RWPE1 (cell line): Measurements from ENCODE around the gene TRPV6.

Experiments used
- CTCF ChIA-PET: fragments of 350-600 bp; sonication (Branson Sonifier 250); formaldehyde crosslinking; extraction: SDS; loops from one replicate; lab custom pipeline; 2021; lab: Yijun Ruan, JAX
- POLR2A ChIA-PET: fragments of 400-600 bp; formaldehyde crosslinking; extraction: SDS; loops from one replicate; lab custom pipeline; 2020; ENCODE audit warnings: antibody characterized with exemption; ENCODE audit not compliant: low non-redundant PET; lab: Yijun Ruan, JAX
- DNase-seq: peaks from one replicate; pipeline ENCODE4 v3.0.0; 2012; ENCODE audit warnings: low spot score
- H3K27ac ChIP-seq: fragments of 450-650 bp; 2 replicates; pipeline ENCODE4 v1.5.1; 2017
- CTCF ChIP-seq: fragments of 450-650 bp; conservative IDR thresholded peaks from 2 replicates; pipeline ENCODE4 v1.5.1; 2017; ENCODE audit warnings: low read depth, mild to moderate bottlenecking

Gene TRPV6

GRCh38 chr7:142838461-142839213 is 46.9 kb downstream of the TRPV6 start:
- no peak for DNase-seq
- ChIA-PET CTCF (interaction anchor here (0.5 kb wide), 1 partner anchor 392 kb away, joined by 3 read pairs; no protein-coding TSS in a partner anchor), POLR2A (no interaction called here)

GRCh38 chr7:142836426-142836825 is 49.1 kb downstream of the TRPV6 start:
- H3K27ac ChIP-seq: no peak overlapping the region
- DNase-seq: no peak
- POLR2A ChIA-PET: no interaction called here
- CTCF ChIA-PET: no interaction called here
- TF ChIP-seq CTCF: no peak

More at GRCh38 chr7:142838461-142839213, 46.9 kb downstream of the TRPV6 start:
- TF ChIP-seq CTCF: no peak
- H3K27ac ChIP-seq: no peak overlapping the region

GRCh38 chr7:142835487-142835886 is 50.1 kb downstream of the TRPV6 start:
- TF ChIP-seq CTCF: no peak
- ChIA-PET POLR2A (no interaction called here), CTCF (no interaction called here)
- H3K27ac ChIP-seq: no peak overlapping the region
- DNase-seq: no peak

GRCh38 chr7:142833174-142834048 is 52.1 kb downstream of the TRPV6 start:
- no peak overlapping the region for H3K27ac ChIP-seq
- ChIA-PET POLR2A (no interaction called here), CTCF (interaction anchor here (1.1 kb wide), 1 partner anchor 16 kb away, joined by 3 read pairs; no protein-coding TSS in a partner anchor)
- TF ChIP-seq CTCF: no peak
- DNase-seq: no peak

GRCh38 chr7:142832417-142832816 is 53.1 kb downstream of the TRPV6 start:
- ChIA-PET CTCF (interaction anchor here (1.1 kb wide), 1 partner anchor 15 kb away, joined by 3 read pairs; no protein-coding TSS in a partner anchor), POLR2A (no interaction called here)
- H3K27ac ChIP-seq: no peak overlapping the region
- no peak for TF ChIP-seq CTCF
- no peak for DNase-seq

GRCh38 chr7:142827951-142828500 is 57.5 kb downstream of the TRPV6 start:
- POLR2A ChIA-PET: no interaction called here
- no peak overlapping the region for H3K27ac ChIP-seq
- DNase-seq: no peak
- CTCF ChIA-PET: no interaction called here
- no peak for TF ChIP-seq CTCF
